ENCODE measurements around the gene KRT24. TPM values are rescaled to one million over a fixed set of nuclear protein-coding genes. Genes with fewer than 3 reads are reported as not detected.

Gene KRT24
- polyA plus RNA-seq, 2 of the 4 experiments (the other 2 are of a cell fraction) = not detected

- no peaks in the 10 kb centered on the region for H3K9me3 ChIP-seq
- CTCF ChIA-PET = interaction anchor here (0.6 to 1.9 kb wide), 4 partner anchors 37 to 982 kb away, joined by 3 to 6 read pairs (median 4); no protein-coding TSS in a partner anchor
- FAIRE-seq (no peak), ATAC-seq (peak in 1 of 2 experiments; percentile 32; a peak in 3 of 6 replicates), DNase-seq (ENCODE audit: low read depth in 1 of 2, low spot score in 1 of 2) (no peak)
- peaks cover 7% of the 10 kb centered on the region; the same call in 2 of the 3 replicates for H3K4me1 ChIP-seq
- no peak overlapping the region for H3K4me2 ChIP-seq
- no peak overlapping the region for H3K27ac ChIP-seq
- POLR2A ChIA-PET = no interaction called here
- H3K4me3 ChIP-seq = no peak overlapping the region
- TF ChIP-seq CHD4 (IDR thresholded peaks at IDR 0.05; ENCODE audit: borderline replicate concordance) = no peak
These were observed 37.2 kb downstream of the KRT24 start for GRCh38 chr17:40666331-40666730.

GRCh38 chr17:40664582-40665333, 38.8 kb downstream of the KRT24 start, which contains the start of gene KRT222:
Gene KRT222, minus strand, starts transcription at chr17:40665177. Its CDS starts 78 bp downstream, at chr17:40665099.
- TF ChIP-seq CHD4 (IDR thresholded peaks at IDR 0.05; ENCODE audit: borderline replicate concordance) (no peak), EHMT2 (IDR thresholded peaks at IDR 0.05; ENCODE audit: low read depth) (no peak), ATOH8 (CRISPR knock-in tag; IDR thresholded peaks at IDR 0.05; ENCODE audit: low read depth) (no peak), RNF2 (IDR thresholded peaks at IDR 0.05; ENCODE audit: borderline replicate concordance, low read depth) (no peak), MAFK (IDR thresholded peaks at IDR 0.05; ENCODE audit: partially characterized antibody) (no peak), ZC3H11A (IDR thresholded peaks at IDR 0.05) (no peak), POLR2AphosphoS2 (conservative IDR thresholded peaks at IDR 0.05; ENCODE audit: low read length) (no peak), REST (IDR thresholded peaks at IDR 0.05) (no peak), EP300 (IDR thresholded peaks at IDR 0.05) (no peak), ZFP36 (IDR thresholded peaks at IDR 0.05; ENCODE audit: borderline replicate concordance, partially characterized antibody) (no peak), MAX (IDR thresholded peaks at IDR 0.05) (no peak), HEYL (CRISPR knock-in tag; IDR thresholded peaks at IDR 0.05) (no peak), CTCF (IDR thresholded peaks at IDR 0.05) (no peak), USF2 (IDR thresholded peaks at IDR 0.05) (no peak), BHLHE40 (IDR thresholded peaks at IDR 0.05; ENCODE audit: low read depth, low read length) (no peak), RAD21 (conservative IDR thresholded peaks at IDR 0.05 in 1 of 2, IDR thresholded peaks at IDR 0.05 in 1 of 2) (no peak), RARB (CRISPR knock-in tag; IDR thresholded peaks at IDR 0.05) (no peak), HOXB5 (CRISPR knock-in tag; IDR thresholded peaks at IDR 0.05) (no peak), PBX3 (IDR thresholded peaks at IDR 0.05) (no peak), POLR2A (IDR thresholded peaks at IDR 0.05; ENCODE audit: low read length) (no peak)
- peak; percentile 89 for FAIRE-seq
- POLR2A ChIA-PET = no interaction called here
- CTCF ChIA-PET = interaction anchor here (0.9 to 1.2 kb wide), 3 partner anchors 8 to 885 kb away, joined by 3 read pairs; no protein-coding TSS in a partner anchor
- H3K27ac ChIP-seq = peak within 1 kb of the TSS; percentile 25 to 68; a peak in 5 of 6 replicates
- peak; percentile 61 to 77; a peak in 4 of 6 replicates for ATAC-seq
- H3K4me3 ChIP-seq = peak within 1 kb of the TSS; percentile 34
- 15% methylated on average over 12 of the region's 12 CpGs for WGBS (ENCODE audit: missing lambda C conversion rate)
- no peaks in the 10 kb centered on the region for H3K9me3 ChIP-seq
- H3K4me2 ChIP-seq = peak within 1 kb of the TSS; percentile 58
- peaks cover 7% of the 10 kb centered on the region; the same call in 2 of the 3 replicates for H3K4me1 ChIP-seq
- no peak for DNase-seq (ENCODE audit: low read depth in 1 of 2, low spot score in 1 of 2)
